A673 (cell line): ENCODE measurements around the gene FBP1. TPM values are rescaled to one million over a fixed set of nuclear protein-coding genes. Genes with fewer than 3 reads are reported as not detected.
"Not testable (repeated sequence)": the region's sequence is repeated elsewhere in the genome, so short reads cannot be mapped to it uniquely, and the experiment has no call there.

Experiments used
- BruUV-seq: library from RNA; stranded (reverse); fragments of 400-500 nt; replicated peaks from 2 replicates; lab custom pipeline; 2021; lab: Mats Ljungman, UMichigan
- CTCF ChIA-PET: fragments of 300-600 bp; sonication (Branson Sonifier 250); formaldehyde crosslinking; loops from one replicate; lab custom pipeline; 2022; ENCODE audit warnings: antibody characterized with exemption; lab: Charles Lee
- POLR2A ChIA-PET: fragments of 300-600 bp; sonication (Branson Sonifier 250); formaldehyde crosslinking; loops from one replicate; lab custom pipeline; 2022; ENCODE audit warnings: antibody characterized with exemption; ENCODE audit not compliant: low non-redundant PET; lab: Charles Lee
- DNase-seq: peaks from one replicate; pipeline ENCODE4 v3.0.0-alpha.2; 2015; ENCODE audit warnings: low spot score
- H3K27ac ChIP-seq: fragments of 200-600 bp; sonication (generic); 2 replicates; pipeline ENCODE4 v1.5.1; 2016; ENCODE audit warnings: mixed run types, low read depth, mild to moderate bottlenecking, mixed read lengths, antibody characterized with exemption, low read length; ENCODE audit not compliant: poor library complexity, severe bottlenecking
- H3K27me3 ChIP-seq: fragments of 200-600 bp; sonication (generic); replicated peaks from 2 replicates; pipeline ENCODE4 v1.6.1; 2017; ENCODE audit warnings: mixed run types, low read depth, mild to moderate bottlenecking, mixed read lengths, antibody characterized with exemption, low read length; ENCODE audit not compliant: insufficient read depth, poor library complexity
- H3K36me3 ChIP-seq: fragments of 200-600 bp; sonication (generic); 2 replicates; pipeline ENCODE4 v1.6.1; 2016; ENCODE audit warnings: mixed run types, mild to moderate bottlenecking, mixed read lengths, antibody characterized with exemption, low read length; ENCODE audit not compliant: insufficient read depth, poor library complexity, severe bottlenecking
- H3K4me1 ChIP-seq: fragments of 200-600 bp; sonication (generic); 2 replicates; pipeline ENCODE4 v1.6.1; 2017; ENCODE audit warnings: mixed run types, mild to moderate bottlenecking, mixed read lengths, antibody characterized with exemption, low read length; ENCODE audit not compliant: insufficient read depth, poor library complexity, severe bottlenecking
- H3K4me3 ChIP-seq: fragments of 200-600 bp; sonication (generic); 2 replicates; pipeline ENCODE4 v1.5.1; 2016; ENCODE audit warnings: low read depth, mixed run types, mild to moderate bottlenecking, mixed read lengths, low read length; ENCODE audit not compliant: poor library complexity, severe bottlenecking
- H3K9me3 ChIP-seq: fragments of 200-600 bp; sonication (generic); 2 replicates; pipeline ENCODE4 v1.6.1; 2016; ENCODE audit warnings: mixed run types, low read depth, mild to moderate bottlenecking, mixed read lengths, antibody characterized with exemption, low read length; ENCODE audit not compliant: poor library complexity, severe bottlenecking
- EZH2 ChIP-seq: fragments of 200-600 bp; sonication (generic); IDR thresholded peaks from 2 replicates; pipeline ENCODE4 v1.6.1; 2017; ENCODE audit warnings: borderline replicate concordance, low read depth, mild to moderate bottlenecking, mixed read lengths, antibody characterized with exemption, low read length; ENCODE audit not compliant: poor library complexity, severe bottlenecking
- intact Hi-C: fragments of 100-400 bp; cut with micrococcal nuclease; formaldehyde crosslinking; loops from one replicate; pipeline ENCODE4 v1.10.0; 2022; ENCODE audit not compliant: unreplicated experiment
- total RNA-seq: library from RNA; stranded (reverse); gene quantifications from 2 replicates; pipeline ENCODE4 v1.2.3, GENCODE V29; 2021
- TF ChIP-seq, protein P1 (sequence below): fragments of 300-800, 200-600 bp; sonication (generic); conservative IDR thresholded peaks from 2 replicates; pipeline ENCODE4 v1.5.1; 2017; ENCODE audit warnings: low read depth, mild to moderate bottlenecking, antibody characterized with exemption, low read length, moderate library complexity, mixed read lengths

FBP1 gene
- total RNA-seq, 1 experiment from 2014 or later, result not detected

DNA sequence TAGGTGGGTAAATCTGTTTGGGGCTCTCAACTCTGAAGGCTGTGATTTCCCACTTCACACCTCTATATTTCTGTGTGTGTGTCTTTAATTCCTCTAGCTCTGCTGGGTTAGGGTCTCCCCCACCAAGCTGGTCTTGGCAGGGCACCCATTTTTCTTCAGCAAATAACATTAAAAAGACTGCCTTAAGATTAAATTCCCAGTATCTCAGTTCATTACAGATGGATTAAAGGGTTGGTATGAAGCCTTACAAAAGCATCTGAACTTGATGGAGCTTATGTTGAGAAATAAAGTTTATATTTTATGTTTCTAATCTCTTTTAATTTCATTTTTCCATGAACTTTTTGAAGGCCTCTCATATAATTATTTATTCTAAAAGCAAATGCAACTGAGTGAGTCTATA is 72.8 kb downstream of the FBP1 start:
- TF ChIP-seq EZH2, result no peak
- TF ChIP-seq, protein P1, sequence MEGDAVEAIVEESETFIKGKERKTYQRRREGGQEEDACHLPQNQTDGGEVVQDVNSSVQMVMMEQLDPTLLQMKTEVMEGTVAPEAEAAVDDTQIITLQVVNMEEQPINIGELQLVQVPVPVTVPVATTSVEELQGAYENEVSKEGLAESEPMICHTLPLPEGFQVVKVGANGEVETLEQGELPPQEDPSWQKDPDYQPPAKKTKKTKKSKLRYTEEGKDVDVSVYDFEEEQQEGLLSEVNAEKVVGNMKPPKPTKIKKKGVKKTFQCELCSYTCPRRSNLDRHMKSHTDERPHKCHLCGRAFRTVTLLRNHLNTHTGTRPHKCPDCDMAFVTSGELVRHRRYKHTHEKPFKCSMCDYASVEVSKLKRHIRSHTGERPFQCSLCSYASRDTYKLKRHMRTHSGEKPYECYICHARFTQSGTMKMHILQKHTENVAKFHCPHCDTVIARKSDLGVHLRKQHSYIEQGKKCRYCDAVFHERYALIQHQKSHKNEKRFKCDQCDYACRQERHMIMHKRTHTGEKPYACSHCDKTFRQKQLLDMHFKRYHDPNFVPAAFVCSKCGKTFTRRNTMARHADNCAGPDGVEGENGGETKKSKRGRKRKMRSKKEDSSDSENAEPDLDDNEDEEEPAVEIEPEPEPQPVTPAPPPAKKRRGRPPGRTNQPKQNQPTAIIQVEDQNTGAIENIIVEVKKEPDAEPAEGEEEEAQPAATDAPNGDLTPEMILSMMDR, result no peak
- intact Hi-C loops, result no loop called here
- no peak overlapping the region for H3K27ac ChIP-seq
- no peak for DNase-seq
- no peaks in the 10 kb centered on the region for H3K36me3 ChIP-seq
- H3K27me3 ChIP-seq, result no peaks in the 10 kb centered on the region
- no peaks in the 10 kb centered on the region for H3K4me1 ChIP-seq
- H3K9me3 ChIP-seq, result no peaks in the 10 kb centered on the region
- H3K4me3 ChIP-seq, result no peak overlapping the region
- POLR2A ChIA-PET, result no interaction called here
- CTCF ChIA-PET, result no interaction called here
- no TSS peak for BruUV-seq

GRCh38 chr9:94564279-94564678 is 75.0 kb downstream of the FBP1 start:
- H3K36me3 ChIP-seq, H3K4me3 ChIP-seq, CTCF ChIA-PET, POLR2A ChIA-PET, intact Hi-C loops, H3K27ac ChIP-seq, BruUV-seq, DNase-seq, H3K9me3 ChIP-seq, H3K27me3 ChIP-seq, H3K4me1 ChIP-seq: not testable (repeated sequence)

- ChIA-PET CTCF (interaction anchor here (0.6 kb wide), 1 partner anchor 138 kb away, joined by 9 read pairs; no protein-coding TSS in a partner anchor), POLR2A (no interaction called here)
- no peaks in the 10 kb centered on the region for H3K27me3 ChIP-seq
- H3K36me3 ChIP-seq, result no peaks in the 10 kb centered on the region
- H3K4me1 ChIP-seq, result no peaks in the 10 kb centered on the region
- H3K27ac ChIP-seq, result no peak overlapping the region
- H3K4me3 ChIP-seq, result no peak overlapping the region
- intact Hi-C loops, result no loop called here
- no peak for DNase-seq
- no TSS peak for BruUV-seq
- no peak for TF ChIP-seq EZH2
- H3K9me3 ChIP-seq, result no peaks in the 10 kb centered on the region
Observed at GRCh38 chr9:94563548-94563947, 75.8 kb downstream of the FBP1 start.

GRCh38 chr9:94560237-94560636 is 79.1 kb downstream of the FBP1 start:
- POLR2A ChIA-PET, result no interaction called here
- no TSS peak for BruUV-seq

More at GRCh38 chr9:94560237-94560636, 79.1 kb downstream of the FBP1 start:
- CTCF ChIA-PET, result no interaction called here
- DNase-seq, result no peak
- H3K27ac ChIP-seq, result no peak overlapping the region
- no peaks in the 10 kb centered on the region for H3K36me3 ChIP-seq
- no peaks in the 10 kb centered on the region for H3K27me3 ChIP-seq
- no peak overlapping the region for H3K4me3 ChIP-seq
- intact Hi-C loops, result no loop called here
- no peaks in the 10 kb centered on the region for H3K4me1 ChIP-seq
- TF ChIP-seq, protein P1, result no peak
- no peak for TF ChIP-seq EZH2
- no peaks in the 10 kb centered on the region for H3K9me3 ChIP-seq
